Tibial nerve (tissue), 4 donors: ENCODE results near the gene TOR4A.

Experiments used
- EP300 ChIP-seq, 2 donors: sonication (generic); formaldehyde crosslinking; IDR thresholded peaks; one replicate each; pipeline ENCODE4 v1.6.1; 2017; ENCODE audit warnings: antibody characterized with exemption in 2 of 2, mild to moderate bottlenecking in 1 of 2
- POLR2A ChIP-seq, 2 donors: fragments of 450-650 bp; IDR thresholded peaks; one replicate each; pipeline ENCODE4 v1.6.1; 2017; ENCODE audit warnings: antibody characterized with exemption in 2 of 2, mild to moderate bottlenecking in 2 of 2, moderate library complexity in 2 of 2
- TF ChIP-seq, protein P1 (sequence below), 5 experiments: fragments of 200-600 bp in 3 of 5; fragments of 450-650 bp in 2 of 5; sonication (generic) in 3 of 5; IDR thresholded peaks; one replicate each; pipeline ENCODE4 v1.5.1; 2016 to 2019; ENCODE audit warnings: antibody characterized with exemption in 5 of 5, mild to moderate bottlenecking in 3 of 5, moderate library complexity in 2 of 5

DNA sequence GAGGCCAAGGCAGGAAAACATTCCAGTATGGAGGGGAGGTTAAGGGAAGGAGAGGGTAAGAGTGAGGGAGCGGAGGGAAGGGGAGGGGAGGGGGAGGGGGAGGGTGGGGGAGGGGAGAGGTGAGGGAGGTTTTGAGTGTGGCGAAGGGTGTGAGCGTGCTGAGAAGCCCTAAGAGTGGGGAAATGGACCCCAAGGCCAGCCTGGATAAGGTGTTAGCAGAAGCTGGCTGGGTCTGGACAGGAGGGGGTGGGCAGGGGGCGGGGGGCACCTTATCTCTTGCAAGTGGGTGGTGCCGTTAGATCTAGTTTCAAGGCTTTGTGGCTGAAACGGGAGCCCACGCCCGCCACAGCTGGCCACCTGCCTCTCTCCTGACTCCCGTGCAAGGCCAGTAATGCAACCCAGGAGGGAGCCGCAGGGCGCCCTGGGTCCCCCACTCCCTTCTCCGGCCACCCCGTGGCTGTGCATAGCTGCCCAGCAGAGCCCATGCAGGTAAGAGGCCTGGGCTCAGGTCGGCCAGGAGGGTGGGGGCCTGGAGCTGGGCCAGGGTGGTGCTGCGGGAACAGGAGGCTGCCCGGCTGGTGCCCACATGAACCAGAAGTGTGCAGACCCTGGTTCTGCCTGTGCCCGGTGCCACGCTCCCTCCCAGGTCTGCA lies 49.5 kb upstream of the TOR4A start:
- TF ChIP-seq POLR2A (IDR thresholded peaks at IDR 0.05) = no peak
- TF ChIP-seq, protein P1, sequence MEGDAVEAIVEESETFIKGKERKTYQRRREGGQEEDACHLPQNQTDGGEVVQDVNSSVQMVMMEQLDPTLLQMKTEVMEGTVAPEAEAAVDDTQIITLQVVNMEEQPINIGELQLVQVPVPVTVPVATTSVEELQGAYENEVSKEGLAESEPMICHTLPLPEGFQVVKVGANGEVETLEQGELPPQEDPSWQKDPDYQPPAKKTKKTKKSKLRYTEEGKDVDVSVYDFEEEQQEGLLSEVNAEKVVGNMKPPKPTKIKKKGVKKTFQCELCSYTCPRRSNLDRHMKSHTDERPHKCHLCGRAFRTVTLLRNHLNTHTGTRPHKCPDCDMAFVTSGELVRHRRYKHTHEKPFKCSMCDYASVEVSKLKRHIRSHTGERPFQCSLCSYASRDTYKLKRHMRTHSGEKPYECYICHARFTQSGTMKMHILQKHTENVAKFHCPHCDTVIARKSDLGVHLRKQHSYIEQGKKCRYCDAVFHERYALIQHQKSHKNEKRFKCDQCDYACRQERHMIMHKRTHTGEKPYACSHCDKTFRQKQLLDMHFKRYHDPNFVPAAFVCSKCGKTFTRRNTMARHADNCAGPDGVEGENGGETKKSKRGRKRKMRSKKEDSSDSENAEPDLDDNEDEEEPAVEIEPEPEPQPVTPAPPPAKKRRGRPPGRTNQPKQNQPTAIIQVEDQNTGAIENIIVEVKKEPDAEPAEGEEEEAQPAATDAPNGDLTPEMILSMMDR (IDR thresholded peaks at IDR 0.05) = no peak
- TF ChIP-seq EP300 (IDR thresholded peaks at IDR 0.05) = no peak
